LNCaP clone FGC (cell line): Measurements from ENCODE around the gene ELF4.
A peak's percentile ranks its signal among the peaks of the same experiment; 100 is the strongest.

Source experiments
- DNase-seq: peaks from one replicate; pipeline ENCODE4 v3.0.0-alpha.2; 2011; ENCODE audit warnings: low read depth
- H3K4me3 ChIP-seq: 2 replicates; pipeline ENCODE4 v1.5.1; 2011; ENCODE audit warnings: mild to moderate bottlenecking, low read depth, low read length, control low read depth
- CTCF ChIP-seq: IDR thresholded peaks from 2 replicates; pipeline ENCODE4 v1.5.1; 2012; ENCODE audit warnings: mild to moderate bottlenecking; ENCODE audit not compliant: control insufficient read depth, insufficient read depth; ENCODE audit errors: extremely low read depth

The ELF4 gene

GRCh38 chrX:130025256-130025655 is 85.0 kb downstream of the ELF4 start:
- H3K4me3 ChIP-seq = no peak overlapping the region
- TF ChIP-seq CTCF = no peak
- DNase-seq = no peak

GRCh38 chrX:130024127-130024526 is 86.2 kb downstream of the ELF4 start:
- no peak for TF ChIP-seq CTCF
- no peak overlapping the region for H3K4me3 ChIP-seq
- peak; percentile 14 for DNase-seq

GRCh38 chrX:130020661-130021324 is 89.5 kb downstream of the ELF4 start:
- TF ChIP-seq CTCF = no peak
- DNase-seq = no peak

DNA sequence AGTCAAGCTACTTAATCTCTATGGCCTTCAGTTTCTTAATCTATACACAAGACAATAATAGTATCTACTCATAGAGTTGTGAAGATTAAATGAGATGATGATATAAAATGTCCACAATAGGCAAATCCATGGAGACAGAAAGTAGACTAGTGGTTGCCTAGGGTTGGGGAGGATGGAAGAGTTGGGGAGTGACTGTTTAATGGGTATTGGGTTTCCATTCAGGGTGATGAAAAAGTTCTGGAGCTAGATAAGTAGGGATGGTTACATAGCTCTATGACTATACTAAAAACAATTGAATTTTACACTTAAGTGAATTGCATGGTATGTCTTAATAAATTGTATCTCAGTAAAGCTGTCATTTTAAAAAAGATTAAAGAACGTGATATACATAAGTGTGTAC is 92.2 kb downstream of the ELF4 start:
- no peak for DNase-seq
- TF ChIP-seq CTCF = no peak
- no peak overlapping the region for H3K4me3 ChIP-seq

More at GRCh38 chrX:130020661-130021324, 89.5 kb downstream of the ELF4 start:
- H3K4me3 ChIP-seq = no peak overlapping the region

DNA sequence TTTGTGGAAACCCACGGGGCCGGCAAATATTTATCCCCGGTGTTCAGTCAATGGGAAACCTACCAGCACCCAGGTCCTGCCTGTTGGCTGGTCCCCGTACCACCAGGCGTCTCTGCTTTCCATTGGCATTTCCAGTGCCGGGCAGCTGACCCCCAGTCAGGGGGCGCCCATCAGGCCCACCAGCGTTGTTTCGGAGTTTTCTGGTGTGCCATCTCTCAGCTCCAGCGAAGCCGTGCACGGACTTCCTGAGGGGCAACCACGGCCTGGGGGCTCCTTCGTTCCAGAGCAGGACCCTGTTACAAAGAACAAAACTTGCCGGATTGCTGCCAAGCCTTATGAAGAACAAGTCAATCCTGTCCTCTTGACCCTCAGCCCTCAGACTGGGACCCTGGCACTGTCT is 95.1 kb downstream of the ELF4 start:
- no peak for DNase-seq
- no peak overlapping the region for H3K4me3 ChIP-seq
- no peak for TF ChIP-seq CTCF
